CD4-positive, alpha-beta T cell treated with Interleukin-21 for 1 hour (primary cell): ENCODE data around the gene PTPRJ.

ENCODE experiments used
- DNase-seq: peaks from one replicate; pipeline ENCODE4 v3.0.0-alpha.2; 2020

Gene PTPRJ

DNA sequence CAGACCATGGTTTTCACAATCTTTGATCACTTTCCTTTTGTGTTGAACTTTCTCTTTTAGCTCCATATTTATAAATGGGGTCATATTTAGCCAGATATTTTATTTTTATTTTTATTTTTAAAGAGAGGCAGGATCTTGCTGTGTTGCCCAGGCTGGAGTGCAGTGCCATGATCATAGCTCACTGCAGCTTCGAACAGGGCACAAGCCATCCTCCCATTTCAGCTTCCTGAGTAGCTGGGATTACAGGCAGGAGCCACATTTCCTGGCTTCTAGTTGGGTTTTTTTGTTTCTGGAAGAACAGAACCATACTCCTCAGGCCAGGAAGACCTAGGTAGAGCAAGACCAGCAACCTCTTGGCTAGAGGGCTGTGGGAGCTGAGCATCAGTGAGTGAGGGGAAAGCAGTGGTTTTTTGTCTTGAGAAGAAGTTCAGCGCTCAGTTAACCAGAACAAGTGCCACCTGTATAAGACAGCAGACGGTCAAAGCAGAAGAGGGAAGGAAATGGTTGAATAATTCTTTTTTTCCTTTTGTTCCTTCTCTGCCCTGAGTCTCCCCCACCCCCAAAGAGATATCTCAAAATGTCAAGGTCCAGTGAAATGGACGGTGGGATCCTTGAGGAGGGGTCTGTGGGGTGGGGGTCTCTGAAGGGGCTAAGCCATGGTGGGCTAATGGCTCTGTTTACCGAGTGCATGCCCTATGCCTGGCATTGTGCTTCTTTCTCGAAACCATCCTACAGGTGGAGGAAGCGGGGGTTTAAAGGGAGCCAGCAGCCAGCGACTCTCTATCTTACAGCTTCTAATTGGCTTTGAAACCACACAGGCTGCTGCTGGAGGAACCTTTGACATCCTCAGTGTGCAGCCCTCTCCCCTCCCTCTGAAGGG, 63.0 kb downstream of the PTPRJ start:
- DNase-seq, result no peak

GRCh38 chr11:48043991-48044512, 63.7 kb downstream of the PTPRJ start:
- no peak for DNase-seq

- no peak for DNase-seq
Observed at GRCh38 chr11:48044577-48044976, 64.2 kb downstream of the PTPRJ start.

DNA sequence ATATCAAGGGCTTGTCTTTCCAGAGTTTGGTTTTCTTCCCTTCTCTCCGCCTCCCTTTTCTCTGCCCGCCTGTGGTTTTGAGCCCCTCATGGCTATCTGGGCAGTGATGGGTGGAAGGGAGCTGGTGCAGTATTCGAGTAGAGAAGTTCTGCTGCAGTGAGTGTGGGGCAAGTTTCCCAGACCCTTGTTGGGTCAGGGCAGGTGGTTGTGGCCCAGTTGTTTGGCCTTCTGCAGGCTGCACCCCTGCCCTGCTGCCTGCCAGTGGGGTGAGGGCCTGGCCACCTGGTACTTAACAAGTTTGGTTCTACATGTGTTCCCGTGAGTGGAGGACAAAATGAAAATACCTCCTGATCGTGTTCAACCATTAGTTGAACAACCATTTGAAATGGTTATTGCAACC, 65.2 kb downstream of the PTPRJ start:
- no peak for DNase-seq

DNA sequence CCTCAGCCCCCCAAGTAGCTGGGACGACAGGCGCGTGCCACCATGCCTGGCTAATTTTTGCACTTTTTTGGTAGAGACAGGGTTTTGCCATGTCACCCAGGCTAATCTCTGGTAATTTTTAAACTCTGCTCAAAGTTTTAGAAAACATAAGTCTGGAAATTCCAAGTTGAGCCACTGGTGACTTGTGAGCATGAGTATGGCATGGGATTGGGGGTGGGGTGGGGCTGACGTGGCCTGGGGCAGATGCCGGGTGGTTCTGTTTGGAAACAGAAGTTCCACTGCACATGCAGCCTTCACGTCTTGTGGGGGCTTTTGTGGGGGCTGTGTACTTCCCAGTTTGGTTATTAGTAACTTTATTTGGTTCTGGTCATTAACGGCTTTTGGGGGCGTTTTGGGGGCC, 67.3 kb downstream of the PTPRJ start:
- no peak for DNase-seq

DNA sequence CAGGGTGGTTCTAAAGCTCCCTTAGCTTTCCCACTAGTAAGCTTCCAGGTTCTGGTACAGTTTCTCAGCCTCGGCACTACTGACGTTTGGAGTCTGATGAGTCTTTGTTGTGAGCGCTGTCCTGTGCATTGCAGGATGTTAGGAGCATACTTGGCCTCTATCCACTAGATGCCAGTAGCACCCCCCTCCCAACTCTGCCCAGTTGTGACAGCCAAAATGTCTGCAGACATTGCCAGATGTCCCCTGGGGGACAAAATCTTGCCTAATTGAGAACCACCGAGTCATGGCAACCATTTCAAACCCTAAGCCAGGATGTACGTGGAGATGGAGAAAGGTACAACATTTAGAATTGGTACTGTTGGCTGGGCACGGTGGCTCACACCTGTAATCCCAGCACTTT, 68.7 kb downstream of the PTPRJ start:
- no peak for DNase-seq

- no peak for DNase-seq
Observed at GRCh38 chr11:48050304-48050703, 69.9 kb downstream of the PTPRJ start.

GRCh38 chr11:48051217-48051830, 71.0 kb downstream of the PTPRJ start:
- no peak for DNase-seq

DNA sequence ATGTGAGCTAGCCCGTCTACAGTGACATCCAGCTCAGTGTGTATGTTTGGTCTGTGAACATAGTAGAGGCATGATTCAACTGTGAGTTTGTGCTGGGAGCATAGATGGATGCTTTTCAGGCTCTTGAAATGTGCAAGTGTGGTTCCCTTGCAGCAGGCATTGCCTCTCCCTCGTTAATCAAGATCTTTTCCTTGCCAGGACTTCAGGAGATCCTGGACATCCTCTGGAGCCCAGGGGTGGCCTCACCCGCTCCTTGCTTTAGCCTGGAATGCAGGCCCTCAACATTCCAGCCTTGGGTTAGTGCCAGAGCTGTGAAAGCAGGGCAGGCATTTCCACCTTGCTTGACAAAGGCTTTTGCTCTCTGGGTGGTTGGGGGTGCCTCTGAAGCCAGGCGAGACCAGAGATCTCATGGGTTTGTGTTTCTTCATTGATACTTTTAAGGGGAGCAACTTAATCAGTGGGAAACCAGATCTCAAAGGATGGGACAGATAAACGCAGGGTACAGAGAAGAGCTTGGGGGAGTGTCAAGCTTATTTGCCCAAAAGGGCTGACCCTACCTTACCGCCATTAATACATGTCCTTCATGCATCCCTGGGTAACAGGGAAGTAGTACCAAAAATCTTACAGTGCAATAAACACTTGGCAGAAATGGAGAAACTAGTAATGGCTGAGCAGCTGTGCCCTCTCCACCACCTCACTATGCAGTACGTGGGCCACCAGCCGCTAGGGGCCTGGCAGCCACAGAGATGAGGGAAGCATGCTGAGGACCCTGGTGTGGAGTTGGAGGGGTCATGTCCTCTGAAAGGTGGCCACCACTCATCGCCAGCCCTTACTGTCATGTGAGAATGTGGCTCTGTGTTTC, 72.1 kb downstream of the PTPRJ start:
- DNase-seq, result no peak

DNA sequence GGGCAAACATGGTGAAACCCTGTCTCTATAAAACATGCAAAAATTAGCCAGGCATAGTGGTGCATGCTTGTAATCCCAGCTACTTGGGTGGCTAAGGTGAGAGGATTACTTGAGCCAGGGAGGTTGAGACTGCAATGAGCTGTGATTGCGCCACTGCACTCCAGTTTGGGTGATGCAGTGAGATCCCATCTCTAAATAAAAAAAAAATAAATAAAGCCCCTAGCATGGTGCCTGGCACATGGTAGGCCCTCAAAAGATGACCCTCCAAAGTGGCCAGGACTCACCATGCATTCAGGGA, 74.6 kb downstream of the PTPRJ start:
- DNase-seq, result no peak

DNA sequence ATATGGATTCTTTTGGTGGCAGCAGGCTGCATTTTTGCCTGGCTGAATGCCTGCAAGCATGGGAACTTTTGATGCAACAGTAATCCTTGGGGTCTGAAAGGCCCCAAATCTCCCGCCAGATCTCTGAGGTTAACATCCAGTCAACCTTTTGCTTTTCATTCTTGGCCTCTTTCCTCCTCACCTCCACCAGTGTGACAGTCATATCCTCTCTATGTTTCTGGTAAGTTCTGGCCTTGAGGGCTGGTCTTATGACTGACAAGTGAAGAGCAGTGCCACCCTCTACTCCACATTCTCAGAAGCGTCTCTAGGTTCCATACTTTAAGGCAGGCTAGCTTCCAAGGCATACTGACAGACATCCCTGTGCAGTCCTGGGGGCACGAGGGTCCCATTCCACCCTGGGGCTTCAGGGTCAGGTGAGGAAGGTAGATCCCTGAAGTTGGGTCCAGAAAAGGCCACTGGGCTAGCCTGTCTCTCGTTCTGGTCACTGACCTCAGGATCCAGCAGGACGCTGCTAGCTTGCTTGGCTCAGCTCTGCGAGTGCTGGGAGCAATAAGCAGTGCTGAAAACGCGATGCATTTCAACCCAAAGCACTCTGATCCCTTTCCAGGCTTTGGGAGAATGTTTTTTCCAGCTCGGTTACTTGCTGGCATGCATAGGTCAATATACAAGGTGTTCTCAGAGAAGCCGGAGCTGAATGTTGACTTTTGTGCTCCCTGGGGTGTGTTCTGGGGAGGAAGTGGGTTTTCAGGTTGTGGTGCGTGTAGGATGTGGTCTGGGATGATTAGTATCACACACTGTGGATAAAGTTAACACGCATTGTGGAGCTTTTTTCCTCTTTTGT, 75.2 kb downstream of the PTPRJ start:
- peak; percentile 69 for DNase-seq

DNA sequence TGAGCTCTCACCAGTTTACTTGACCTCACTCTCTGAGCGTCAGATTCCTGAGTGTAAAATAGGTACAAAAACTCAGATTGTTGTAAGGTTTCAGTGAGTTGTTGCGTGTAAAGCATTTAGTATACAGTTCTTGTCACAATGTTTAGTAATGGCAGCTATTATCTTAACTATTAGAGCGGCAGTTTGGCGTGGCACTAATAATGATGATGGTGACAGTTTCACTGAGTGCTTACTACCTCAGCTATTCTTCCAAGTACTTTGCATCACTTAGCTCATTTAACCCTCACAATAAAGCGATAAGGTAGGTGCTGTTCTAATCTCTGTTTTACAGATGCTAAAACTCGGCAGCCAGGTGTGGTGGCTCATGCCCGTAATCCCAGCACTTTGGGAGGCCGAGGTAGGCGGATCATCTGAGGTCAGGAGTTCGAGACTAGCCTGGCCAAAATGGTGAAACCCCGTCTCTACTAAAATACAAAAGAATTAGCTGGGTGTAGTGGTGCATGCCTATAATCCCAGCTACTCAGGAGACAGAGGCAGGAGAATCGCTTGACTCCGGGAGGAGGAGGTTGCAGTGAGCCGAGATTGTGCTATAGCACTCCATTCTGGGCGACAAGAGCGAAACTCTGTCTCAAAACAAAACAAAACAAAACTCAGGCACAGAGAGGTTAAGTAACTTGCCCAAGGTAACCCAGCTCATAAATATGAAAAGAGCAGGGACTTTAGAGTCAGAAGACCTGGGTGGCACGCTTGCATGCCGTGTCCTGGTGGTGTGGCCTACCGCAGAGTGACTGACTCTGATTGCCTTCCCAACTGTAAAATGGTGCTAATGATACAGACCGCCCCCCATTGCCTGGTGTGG, 76.2 kb downstream of the PTPRJ start:
- DNase-seq, result no peak

DNA sequence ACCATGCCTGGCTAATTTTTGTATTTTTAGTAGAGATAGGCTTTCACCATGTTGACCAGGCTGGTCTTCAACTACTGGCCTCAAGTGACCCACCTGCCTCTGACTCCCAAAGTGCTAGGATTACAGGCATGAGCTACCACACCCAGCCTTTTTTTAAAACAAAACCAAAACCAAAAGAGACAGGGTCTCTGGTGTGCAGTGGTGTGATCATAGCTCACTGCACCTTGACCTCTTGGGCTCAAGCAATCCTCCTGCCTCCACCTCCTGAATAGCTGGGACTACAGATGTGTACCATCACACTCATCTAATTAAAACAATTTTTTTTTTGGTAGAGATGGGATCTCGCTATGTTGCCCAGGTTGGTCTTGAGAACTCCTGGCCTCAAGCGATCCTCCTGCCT, 77.7 kb downstream of the PTPRJ start:
- DNase-seq, result peak; percentile 21

DNA sequence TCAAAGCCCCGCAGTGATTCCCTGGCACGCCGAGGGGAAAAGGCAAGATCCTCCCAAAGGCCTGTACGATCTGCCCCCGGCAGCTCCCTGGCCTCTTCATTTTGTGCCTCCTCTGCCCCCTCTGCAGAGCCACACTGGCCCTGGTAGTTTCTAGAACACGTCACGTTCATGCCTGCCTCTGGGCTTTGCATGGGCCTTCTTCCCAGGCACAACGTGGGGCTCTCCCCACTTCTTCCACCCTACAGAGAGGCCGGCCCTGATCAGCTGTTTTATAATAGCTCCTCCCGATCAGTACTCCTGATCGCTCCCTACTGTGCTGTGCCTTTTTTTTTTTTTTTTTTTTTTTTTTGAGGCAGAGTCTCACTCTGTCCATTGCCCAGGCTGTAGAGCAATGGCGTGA, 78.4 kb downstream of the PTPRJ start:
- no peak for DNase-seq

- DNase-seq, result no peak
Observed at GRCh38 chr11:48062649-48063048, 82.3 kb downstream of the PTPRJ start.

DNA sequence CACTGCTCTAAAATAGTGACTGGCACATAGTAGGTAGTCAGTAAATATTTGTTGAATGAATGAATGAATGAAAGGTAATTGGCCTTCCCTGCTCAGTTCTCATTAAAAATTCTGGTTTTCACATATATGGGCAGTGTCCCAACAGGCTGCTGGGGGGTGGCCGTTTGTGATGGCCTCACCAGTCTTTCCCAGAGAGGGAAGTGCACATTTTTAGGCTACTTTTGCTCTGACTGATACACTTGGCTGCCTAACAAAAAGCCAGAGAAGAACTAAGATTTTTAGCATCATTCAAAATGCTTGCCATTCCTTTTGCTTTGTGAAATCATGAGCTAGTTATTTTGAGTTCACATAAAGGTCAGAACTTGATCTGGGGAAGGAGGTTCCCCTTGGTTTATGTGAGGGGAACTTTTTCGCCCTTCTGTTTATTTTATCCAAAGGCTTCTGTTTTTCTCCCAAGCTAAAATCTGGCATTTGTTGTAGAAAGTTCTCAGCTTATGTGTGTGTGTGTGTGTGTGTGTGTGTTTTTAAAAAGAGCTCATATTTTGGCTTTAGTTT, 83.1 kb downstream of the PTPRJ start:
- DNase-seq, result no peak

GRCh38 chr11:48064306-48064705, 83.9 kb downstream of the PTPRJ start:
- no peak for DNase-seq

DNA sequence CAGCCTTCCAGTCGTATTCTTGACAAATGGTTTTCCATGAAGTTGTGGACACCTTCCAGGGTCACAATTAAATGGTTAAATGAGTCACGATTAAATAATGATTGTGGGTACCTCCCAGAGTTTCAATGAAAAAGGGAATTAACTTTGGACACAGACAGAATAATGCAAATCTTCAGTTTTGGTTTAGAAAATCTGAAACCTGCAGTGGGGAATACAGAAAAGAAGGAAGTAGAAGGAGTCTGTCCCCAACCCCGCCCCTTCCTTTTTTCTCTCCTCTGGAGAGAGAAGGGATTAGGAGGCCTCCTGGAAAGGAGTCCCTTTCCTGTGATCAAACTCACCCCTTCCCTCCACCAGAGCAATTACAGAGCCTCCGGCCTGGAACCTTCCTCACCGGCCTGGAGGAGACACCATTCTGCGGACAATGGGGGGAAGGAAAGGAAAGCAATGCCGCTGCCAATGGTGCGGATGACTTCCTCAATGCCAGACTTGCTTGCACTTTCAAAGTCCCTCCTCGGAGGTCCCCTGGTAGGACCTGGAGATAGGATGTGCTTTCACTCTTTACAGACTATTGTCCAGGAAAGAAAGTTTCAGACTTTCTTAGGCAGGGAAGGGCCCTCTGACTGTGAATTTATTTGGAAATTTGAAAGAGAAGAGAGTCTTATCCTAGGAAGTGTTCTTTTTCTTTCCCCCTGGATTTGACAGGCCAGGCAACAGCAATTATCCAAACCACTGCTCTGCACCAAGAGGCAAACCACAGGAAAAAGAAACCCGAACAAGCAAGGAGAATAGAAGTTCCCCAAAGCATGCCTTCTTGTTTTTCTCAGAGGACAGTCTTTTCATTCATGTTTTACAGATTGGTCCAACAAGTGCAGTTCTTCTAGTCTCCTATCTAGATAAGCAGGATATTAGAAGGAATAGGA, 86.8 kb downstream of the PTPRJ start:
- no peak for DNase-seq

DNA sequence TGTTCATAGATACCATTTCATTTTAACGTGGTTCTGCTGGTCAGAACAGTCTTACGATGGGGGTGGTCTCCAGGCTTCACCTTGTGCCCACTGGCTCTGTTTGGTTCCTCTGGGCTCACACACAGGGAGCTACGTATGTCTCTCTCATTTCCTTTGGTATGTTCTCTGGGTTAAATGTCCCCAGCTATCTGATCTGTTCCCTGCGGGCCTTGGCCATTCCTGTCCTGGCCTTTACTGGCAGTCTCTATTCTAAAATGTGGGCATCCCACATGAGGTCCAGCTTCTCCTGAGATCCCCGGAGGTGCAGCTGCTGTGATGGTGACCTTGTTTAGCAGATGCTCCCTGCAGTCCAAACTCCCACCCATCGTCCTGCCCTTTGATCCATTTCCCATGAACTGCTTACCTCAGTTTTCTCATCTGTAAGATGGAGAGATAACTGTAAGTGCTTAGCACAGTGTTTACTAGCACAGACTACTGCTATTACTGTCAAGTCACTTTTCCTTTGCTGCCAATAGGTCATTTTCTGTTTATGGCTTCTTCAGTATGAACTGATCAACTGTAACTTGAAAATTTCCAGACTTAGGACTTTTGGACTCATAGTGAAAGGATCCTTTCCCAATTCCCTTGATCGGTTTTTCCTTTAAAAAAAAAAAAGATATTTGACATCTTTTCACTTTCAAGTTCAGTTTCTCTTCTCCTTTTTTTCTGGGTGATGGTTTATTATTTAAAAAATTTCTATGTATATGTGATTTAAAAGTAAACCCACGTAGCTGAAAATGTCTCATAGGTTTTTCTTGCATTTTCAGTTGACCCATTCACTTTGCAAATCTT, 92.9 kb downstream of the PTPRJ start:
- DNase-seq, result no peak
